Stimulated activated CD4-positive, alpha-beta T cell treated with anti-CD3 and anti-CD28 coated beads, Interleukin-15, amount 100 ng/mL, for 1 hour (primary cell): Measurements from ENCODE around the gene EPS8.
"Not testable (repeated sequence)": the region's sequence is repeated elsewhere in the genome, so short reads cannot be mapped to it uniquely, and the experiment has no call there.

Source experiments
- DNase-seq, 2 donors: peaks; one replicate each; pipeline ENCODE4 v3.0.0-alpha.2; 2020; ENCODE audit warnings: low read depth in 1 of 2, low spot score in 1 of 2

Gene EPS8

DNA sequence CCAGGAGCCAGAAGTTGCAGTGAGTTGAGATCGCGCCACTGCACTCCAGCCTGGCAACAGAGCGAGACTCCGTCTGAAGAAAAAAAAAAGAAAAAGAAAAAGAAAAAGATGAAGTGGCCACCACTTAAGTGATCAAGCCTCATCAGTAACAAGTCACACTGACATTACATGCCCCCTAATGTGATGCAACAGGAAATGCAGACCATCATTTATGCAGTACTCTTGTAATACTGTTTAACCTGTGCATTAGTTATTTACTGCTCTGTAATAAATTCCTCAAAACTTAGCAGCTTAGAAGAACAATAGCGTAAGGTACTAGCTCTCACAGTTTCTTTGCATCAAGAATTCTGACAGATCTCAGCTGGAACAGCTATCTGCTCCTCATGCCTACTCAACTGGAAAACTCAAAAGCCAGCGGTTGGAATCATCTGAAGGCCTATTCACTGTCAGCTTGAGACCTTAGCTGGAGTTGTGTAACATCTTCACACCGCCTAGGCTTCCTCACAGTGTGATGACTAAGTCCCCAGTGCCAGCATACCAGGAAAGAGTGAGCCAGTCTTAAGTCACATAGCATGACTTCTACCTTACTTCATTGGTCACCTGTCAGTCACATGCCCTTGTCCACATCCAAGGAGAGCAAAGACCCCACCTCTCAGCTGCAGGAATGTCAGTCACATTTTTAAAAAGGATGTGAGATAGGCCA lies 31.5 kb downstream of the EPS8 start:
- DNase-seq: no peak

DNA sequence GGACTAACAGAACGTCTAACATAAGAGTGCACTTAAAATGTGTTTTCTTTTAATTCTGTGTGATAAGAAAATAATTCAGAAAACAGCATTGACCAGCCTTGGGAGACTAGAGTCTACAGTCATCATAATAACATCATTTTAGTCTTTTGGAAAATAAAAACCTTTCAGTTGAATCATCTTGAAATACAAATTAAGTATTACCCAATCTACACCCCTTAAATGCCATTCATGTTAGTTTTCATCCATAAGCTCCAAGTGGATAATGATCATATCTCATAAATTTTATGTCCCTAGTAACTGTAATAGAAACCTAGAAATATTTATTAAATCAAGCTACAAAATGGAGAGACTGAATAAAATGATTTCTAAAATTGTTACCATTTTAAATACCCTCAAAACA lies 32.4 kb downstream of the EPS8 start:
- no peak for DNase-seq

DNA sequence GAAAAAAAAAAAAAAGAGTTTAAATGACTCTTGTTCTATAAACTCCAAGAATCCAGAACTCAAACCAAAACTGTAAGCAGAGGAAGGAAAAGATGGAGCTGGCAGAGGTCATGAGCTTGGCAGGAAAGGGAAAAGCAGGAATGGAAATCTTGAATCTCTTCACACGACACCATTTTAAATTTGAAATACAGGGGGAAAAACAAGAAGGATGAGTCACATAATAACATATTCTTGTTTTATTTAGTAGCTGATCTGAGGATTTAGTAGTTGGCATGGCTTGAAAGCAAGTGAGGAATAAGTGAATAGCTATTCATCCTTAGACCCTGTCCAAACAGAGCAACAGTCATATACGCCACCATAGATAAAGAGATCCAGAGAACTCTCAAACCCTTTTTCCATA lies 35.0 kb downstream of the EPS8 start:
- DNase-seq: no peak

DNA sequence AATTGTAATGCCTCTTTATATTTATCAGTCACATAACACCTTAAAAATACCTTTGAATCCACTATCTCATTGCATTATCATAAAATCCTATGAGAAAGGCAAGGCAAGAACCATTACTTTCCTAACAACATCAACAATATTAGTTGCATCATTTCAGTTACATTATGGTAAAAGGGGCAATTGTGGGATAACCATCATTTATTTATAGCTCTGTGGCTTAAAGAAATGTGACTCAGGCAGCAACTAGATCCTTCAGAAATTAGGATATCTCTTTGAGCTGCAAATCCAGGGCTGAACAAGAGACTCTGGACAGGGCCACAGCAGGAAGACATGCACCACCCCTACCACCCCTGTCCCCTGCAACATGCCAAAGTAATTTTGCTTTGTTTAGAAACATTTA lies 36.4 kb downstream of the EPS8 start:
- no peak for DNase-seq

DNA sequence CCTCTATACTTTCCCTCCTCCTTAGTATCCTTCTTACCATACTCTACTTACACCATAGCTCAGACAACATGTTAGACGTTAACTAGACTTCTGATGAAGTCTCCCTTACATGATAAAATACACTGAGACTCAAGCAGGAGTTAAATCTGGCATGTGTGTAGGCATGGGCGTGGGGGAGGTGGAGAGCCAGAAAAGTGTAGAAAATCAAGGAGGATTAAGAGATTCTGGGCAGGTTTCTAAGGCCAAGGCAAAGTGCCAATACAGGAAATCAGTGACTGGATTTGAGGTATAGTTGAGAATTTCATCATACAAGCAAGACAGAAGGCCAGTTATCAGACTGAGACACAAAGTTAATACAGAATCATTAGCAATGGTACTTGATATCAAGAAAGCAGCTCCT lies 37.4 kb downstream of the EPS8 start:
- no peak for DNase-seq

DNA sequence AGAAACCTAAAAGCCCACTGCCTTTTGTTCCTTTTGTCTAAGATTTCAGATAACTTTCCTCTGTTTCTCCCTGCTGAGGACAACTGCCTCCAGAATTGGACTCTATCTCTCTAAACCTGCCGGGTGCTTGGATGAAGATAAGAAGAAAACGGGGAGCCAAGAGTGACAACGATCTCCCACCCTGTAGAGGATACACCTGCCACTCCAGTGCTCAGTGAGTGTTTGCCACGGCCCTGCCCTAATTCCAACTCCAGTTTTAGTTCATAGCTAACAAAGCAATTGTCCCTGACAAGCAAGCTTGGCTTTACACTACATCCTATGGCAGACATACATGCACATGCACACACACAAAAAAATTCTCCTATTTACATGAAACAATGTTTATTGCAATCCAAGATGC lies 39.3 kb downstream of the EPS8 start:
- DNase-seq: no peak

DNA sequence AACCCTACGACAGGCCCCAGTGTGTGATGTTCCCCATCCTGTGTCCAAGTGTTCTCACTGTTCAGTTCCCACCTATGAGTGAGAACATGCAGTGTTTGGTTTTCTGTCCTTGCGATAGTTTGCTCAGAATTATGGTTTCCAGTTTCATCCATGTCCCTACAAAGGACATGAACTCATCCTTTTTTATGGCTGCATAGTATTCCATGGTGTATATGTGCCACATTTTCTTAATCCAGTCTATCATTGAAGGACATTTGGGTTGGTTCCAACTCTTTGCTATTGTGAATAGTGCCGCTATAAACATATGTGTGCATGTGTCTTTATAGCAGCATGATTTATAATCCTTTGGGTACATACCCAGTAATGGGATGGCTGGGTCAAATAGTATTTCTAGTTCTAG lies 47.3 kb downstream of the EPS8 start:
- DNase-seq: not testable (repeated sequence)

DNA sequence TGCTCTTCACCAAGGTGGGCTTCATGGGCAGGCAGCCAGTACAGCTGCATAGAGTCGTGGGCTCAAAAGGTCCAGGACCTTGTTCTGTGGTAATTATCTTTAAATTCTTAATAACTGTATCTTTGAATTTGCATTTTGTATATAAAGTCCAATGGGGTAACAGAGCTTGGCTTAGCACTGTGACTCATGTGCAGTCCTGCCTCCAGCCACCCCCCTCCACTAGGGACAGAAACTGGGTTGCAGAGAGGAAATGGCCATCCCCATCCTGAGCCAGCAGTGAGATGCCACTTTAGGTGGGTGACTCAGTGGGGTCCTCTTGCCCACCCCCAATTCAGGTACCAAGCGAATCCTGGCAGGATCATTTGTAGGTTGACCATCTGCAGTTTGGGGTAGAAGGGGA lies 48.1 kb downstream of the EPS8 start:
- no peak for DNase-seq

DNA sequence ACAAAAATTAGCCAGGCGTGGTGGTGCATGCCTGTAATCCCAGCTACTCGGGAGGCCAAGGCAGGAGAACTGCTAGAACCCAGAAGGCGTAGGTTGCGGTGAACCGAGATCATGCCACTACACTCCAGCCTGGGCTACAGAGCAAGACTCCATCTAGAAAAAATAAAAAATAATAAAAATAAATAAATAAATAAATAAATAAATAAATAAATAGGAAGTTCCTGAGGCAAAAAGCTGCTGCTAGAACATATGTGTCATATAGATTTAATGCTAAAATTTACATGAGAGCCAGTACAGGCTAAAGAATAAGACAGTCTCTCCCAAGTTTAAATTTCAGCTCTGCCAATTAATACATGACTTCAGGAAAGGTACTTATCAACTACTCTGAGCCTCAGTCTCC lies 48.8 kb downstream of the EPS8 start:
- not testable (repeated sequence) for DNase-seq

DNA sequence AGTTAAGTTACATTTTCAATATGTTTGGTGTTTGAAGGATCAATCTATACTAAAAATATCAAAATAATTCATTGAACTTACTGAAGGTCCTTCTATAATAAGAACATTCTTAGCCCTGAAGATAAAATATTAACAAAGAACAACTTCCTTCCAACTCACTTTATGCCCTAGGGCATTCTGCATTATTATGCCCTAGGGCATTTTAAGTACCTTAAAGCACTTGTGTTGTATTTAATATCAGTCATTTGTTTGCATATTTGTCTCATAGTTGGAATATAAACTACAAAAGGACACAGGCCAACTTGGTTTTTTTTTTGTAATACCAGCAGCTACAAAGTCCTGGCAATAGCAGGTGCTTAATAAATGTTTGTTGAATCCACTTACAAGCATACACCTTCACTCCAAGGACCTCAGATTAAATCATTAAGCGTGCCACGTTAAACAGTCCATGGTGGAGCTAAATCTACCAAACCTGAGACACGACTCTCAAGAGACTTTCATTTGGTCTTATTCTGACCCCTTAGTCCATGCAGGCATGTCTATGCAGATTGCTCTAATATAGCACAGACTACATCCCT lies 50.7 kb downstream of the EPS8 start:
- DNase-seq: no peak

DNA sequence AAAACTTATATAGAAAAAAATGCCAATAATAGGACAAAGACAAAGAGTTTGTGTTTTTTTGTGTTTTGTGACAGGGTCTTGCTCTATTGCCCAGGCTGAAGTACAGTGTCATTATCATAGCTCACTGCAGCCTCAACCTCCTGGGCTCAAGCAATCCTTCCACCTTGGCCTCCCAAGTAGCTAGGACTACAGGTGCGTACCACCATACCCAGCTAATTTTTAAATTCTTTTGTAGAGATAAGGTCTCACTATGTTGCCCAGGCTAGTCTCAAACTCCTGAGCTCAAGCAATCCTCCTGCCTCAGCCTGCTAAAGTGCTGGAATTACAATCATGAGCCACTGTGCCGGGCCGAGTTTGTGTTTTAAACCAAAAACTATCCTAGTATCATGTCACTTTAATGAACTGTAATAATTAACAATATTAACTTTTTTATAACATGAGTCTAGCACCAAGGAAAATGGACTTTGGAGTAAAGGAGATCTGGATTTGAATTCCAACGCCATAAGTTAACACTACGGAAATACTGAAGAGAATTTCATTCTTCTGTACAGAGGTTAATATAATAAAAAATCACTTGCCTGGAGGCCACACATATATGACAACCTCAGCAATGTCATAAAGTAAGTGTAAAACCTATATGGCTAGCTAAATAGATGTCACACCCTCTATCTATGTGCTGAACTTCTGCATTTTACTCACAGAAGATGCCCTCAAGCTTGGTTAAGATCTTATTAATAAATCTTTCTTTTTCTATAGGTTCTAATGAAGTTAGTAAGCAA lies 53.2 kb downstream of the EPS8 start:
- DNase-seq: no peak

DNA sequence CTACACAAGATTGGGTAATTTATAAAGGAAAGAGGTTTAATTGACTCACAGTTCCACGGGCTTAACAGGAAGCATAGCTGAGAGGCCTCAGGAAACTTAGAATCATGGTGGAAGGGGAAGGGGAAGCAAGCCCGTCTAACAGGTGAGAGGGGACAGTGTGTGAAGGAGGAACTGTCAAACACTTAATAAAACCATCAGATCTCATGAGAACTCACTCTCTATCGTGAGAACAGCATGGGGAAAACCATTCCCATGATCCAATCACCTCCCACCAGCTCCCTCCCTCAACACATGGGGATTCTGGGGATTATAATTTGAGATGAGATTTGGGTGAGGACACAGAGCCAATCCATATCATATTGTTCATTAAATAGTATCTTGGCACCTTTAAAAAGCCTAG lies 56.1 kb downstream of the EPS8 start:
- no peak for DNase-seq

DNA sequence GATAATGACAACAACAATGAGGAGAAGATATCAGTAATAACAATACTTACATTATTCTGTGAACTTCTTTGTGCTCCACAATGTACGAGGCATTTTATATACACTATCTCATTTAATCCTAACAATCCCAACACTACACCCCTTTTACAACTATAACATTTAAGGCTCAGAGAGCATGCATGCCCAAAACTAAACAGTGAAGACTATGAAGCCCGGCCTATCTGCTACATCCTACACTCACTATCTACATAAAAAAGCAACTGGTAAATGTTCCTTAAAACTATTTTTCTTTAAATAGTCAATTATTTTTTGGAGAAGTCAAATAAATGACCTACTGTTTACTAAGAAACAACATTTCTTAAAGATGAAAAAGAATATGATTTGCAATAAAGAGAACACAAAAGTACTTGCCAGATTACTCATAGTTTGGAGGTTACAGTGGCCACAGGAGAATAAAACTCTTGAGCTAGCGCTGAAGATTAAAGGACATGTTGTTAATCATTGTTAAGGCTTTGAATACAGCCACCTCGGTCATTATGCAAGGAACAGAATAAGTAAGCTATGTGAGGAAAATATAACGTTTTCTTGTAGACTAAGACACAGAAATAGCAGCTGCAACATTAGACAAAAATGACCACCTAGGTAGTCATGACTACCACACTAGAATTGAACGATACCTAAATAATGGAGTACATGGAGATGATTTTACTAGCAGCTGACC lies 56.7 kb downstream of the EPS8 start:
- DNase-seq: no peak

DNA sequence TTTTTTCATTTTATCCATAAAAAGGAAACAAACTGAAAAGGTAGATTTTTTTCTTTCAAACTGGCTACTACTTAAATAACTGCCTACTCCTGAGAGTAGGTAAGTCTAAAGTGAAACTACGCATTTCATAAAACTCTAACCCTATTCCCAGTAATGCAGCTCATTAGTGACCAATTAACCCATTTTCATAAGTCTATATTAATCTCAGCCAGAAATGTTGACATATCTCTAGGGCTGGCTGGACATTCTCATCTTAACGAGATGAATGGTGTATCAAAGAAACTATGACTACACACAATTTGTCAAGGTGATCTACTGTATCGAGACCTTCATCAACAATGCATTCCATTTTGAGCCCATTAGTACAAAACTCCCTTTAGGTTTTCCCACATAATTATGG lies 57.2 kb downstream of the EPS8 start:
- DNase-seq: no peak

DNA sequence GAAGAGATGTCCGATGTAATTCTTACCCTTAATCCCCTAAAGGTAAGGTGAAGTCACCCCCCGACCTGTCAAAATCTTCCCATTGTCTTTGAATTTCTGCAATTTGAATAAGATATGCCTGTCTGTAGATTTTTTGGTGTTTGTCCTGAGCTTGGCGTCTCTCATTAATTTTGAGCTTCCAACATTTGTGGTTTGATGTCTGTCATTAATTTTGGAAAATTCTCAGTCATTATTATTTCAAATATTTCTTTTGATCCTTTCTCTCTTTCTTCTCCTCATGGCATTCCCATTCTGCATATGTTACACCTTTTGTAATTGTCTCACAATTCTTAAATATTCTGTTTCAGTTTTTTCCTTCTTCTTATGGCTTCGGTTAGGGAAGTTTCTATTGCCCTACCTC lies 60.1 kb downstream of the EPS8 start:
- no peak for DNase-seq

DNA sequence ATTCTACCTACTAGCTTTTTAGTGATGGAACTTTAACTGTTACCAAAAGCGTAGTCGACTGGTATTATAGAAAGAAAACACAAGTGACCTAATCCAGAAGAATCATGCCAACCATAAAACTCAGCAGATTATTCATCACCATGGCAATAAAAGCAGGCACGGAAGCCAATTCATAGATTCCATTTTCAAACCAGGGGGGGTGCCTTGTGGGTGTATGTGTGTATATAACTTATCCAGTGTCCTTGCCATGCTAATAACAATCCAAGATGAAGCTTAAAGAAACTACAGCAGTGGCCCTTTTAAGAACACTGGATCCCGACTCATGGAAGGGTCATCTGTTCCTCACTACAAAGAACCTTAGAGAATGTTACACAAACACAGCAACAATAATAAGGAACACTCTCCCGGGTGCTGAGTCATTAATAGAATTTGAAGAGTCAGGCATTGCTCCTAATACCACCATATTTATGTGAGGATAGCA lies 61.0 kb downstream of the EPS8 start:
- no peak for DNase-seq

DNA sequence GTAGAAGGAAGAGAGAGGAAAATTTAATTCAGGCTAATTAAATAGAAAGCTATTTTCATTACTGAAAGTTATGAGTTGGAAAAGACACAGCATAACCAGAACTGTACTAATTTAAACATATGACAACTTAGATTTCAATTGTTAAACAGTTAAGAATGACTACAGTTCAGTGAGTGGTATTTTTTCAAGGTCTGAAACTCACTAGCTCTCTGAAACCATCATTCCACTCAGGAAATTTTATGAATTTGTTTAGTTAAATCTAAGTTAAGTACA lies 62.4 kb downstream of the EPS8 start:
- DNase-seq: no peak

DNA sequence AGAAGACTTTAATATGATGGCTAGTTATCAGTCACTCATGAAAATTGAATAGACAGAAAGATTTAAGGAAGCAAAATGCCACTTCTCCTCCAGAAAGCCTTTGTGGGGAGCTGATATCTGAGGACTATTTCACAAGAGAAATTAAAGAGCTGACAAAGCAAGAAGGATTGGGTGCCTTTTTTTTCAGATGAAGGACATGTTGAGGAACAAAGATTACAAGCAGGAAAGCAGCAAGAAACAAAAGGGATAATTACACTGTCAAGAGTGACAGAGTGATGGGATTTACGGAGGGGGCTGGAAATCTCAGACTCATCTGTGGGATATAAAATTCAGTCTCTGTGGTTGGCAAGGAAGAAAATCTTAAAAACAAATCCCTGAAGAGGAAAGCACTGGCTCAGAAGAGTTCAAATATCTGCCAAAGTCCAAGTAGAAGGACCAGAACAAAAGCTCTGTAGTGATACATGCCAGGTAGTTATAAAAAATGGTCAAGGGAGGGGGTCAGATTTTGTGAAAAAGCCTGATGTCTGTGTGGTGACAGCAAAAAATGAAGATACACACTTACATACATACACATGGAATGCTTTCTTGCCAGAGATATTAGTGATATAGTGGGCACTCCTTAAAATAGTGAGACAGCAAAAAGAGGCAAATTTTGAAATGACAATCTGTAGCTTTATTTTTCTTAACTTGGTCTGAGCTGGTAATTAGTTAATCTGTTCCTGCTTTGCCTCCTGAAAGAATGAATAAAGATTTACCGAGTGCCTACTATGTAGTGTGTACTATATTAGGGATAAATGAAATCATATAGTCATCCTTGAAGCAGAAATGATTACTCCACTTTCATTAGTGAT lies 62.9 kb downstream of the EPS8 start:
- DNase-seq: no peak

DNA sequence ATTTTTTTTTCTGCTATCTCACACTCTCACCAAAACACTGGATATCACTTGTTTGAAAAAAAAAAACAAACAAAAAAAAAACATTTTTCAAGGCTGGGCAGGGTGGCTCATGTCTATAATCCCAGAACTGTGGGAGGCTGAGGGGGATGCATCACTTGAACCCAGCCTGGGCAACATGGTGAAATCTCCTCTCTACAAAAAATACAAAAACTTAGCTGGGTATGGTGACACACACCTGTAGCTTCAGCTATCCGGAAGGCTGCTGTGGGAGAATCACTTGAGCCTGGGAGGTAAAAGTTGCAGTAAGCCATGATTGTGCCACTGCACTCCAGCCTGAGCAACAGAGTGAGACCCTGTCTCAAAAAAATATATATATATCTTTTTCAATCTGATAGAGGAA lies 66.2 kb downstream of the EPS8 start:
- DNase-seq: no peak

DNA sequence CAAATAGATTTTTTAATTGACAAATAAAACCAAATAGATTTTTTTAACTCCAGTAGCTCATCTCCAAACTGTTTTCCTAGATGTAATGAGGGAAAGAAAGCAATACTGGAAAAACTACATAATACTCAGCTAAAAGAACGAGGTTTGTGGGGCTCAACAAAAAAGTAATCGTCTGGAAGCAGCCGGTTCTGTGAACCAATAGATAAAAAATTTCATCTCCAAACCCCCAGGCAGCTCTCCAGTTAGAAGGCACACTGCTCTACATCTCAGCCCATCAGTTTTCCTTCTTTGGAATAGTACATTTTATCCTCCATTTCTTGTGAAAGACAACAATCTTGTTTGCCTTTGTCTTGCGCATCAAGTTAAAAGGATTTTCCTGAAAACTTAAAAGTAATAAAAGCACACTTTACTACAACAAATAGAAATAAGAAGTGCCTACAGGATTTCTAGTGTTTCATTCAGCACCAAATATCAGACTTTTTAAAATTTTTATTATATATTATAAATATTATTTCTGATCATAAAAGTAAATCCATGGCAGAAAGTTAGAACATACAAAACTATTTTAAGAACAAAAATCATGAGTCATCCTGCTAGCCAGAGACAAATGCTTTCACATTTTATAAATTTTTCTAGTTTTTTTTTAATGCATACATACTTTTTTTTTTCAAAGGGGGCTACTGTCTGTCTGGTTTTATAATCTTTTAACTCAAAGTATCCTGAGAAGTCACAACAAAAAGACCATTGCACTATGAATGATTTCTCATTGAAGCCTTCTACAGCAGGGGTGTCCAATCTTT lies 67.7 kb downstream of the EPS8 start:
- no peak for DNase-seq
